Measurements from ENCODE around the gene TSN. TPM values are rescaled to one million over a fixed set of nuclear protein-coding genes. Genes with fewer than 3 reads are reported as not detected.

TSN gene
- total and polyA plus RNA-seq, 2 donors (not counting 1 experiment from before 2014, with no cell fraction given): 40.0 to 50.4 TPM

DNA sequence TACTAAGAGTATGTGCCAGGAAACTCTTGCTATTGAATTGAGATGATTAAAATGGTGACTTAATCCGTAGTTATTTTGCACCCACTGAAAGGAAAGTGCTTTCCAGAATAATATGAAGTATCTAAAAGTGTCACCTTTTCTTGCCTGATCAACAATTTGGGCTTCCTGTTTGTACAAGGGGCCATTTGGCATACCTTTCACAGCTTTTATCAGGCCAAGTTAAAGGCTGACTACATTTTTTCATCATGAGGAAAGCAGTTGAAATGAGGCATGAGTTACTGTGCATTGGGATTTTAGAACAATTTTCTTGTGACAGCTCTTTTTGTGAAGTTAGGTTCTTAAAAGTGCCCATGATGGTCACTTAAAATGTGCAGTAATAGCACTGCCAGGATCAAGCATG, 11.2 kb downstream of the TSN start:
- TF ChIP-seq, protein P1, sequence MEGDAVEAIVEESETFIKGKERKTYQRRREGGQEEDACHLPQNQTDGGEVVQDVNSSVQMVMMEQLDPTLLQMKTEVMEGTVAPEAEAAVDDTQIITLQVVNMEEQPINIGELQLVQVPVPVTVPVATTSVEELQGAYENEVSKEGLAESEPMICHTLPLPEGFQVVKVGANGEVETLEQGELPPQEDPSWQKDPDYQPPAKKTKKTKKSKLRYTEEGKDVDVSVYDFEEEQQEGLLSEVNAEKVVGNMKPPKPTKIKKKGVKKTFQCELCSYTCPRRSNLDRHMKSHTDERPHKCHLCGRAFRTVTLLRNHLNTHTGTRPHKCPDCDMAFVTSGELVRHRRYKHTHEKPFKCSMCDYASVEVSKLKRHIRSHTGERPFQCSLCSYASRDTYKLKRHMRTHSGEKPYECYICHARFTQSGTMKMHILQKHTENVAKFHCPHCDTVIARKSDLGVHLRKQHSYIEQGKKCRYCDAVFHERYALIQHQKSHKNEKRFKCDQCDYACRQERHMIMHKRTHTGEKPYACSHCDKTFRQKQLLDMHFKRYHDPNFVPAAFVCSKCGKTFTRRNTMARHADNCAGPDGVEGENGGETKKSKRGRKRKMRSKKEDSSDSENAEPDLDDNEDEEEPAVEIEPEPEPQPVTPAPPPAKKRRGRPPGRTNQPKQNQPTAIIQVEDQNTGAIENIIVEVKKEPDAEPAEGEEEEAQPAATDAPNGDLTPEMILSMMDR (conservative IDR thresholded peaks at IDR 0.05 in 1 of 2, IDR thresholded peaks at IDR 0.05 in 1 of 2; ENCODE audit: low read depth in 1 of 2, low read length in 2 of 2): no peak
- no peak for TF ChIP-seq EZH2 (IDR thresholded peaks at IDR 0.05; ENCODE audit: low read length, missing control alignments)
- Histone ChIP-seq H3K4me1 (ENCODE audit: control insufficient read depth, extremely low read depth, insufficient read depth, low read length) (no peaks in the 10 kb centered on the region), H3K36me3 (ENCODE audit: control insufficient read depth, insufficient read depth, low read length) (peaks cover 4% of the 10 kb centered on the region), H3K9me3 (ENCODE audit: control insufficient read depth, insufficient read depth, low read depth, low read length) (no peaks in the 10 kb centered on the region), H3K27ac (ENCODE audit: insufficient read depth, low read length) (no peak overlapping the region), H3K27me3 (ENCODE audit: control insufficient read depth, insufficient read depth, low read length) (no peaks in the 10 kb centered on the region), H3K4me2 (ENCODE audit: extremely low read depth, insufficient read depth, low read length) (no peak overlapping the region), H3K4me3 (replicated peaks in 1 of 4; ENCODE audit: control extremely low read depth in 1 of 4, insufficient read depth in 1 of 4, low read depth in 3 of 4, low read length in 4 of 4) (no peak overlapping the region), H3K9ac (ENCODE audit: insufficient read depth, low read length) (no peak overlapping the region), H2AFZ (ENCODE audit: low read length) (no peak overlapping the region), H3K79me2 (ENCODE audit: control insufficient read depth, insufficient read depth, low read length) (no peaks in the 10 kb centered on the region), H4K20me1 (ENCODE audit: control insufficient read depth, extremely low read depth, insufficient read depth, low read length) (no peaks in the 10 kb centered on the region)
- DNase-seq (ENCODE audit: low read depth in 2 of 2): no peak

DNA sequence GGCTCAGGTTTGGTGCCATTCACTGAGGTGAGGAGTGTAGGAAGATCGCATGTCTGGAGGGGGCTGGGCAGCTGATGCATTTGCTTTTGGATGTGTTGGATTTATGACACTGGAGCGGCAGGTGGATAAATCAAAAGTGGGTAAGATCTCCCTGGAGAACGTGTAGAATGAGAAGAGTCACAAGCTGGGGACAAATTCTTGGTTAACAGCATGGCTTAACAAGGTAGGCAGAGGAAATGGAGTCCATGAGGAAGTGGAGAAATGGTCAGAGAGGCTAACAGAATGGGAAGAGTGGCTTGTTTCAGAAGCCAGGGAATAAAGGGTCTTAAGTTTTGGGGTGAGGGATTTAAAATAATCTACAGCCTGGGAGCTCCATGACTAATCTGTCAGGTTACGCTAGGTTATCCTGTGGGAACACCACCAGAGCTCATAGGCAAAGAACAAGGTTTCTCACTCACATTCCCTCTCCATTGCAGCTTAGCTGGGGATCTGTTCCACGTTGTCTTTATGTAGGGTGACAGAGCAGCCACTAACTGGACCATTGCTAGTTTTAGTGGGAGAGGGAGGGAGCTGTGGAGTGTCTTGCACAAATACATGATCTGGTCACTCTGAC, 12.8 kb downstream of the TSN start:
- TF ChIP-seq EZH2 (IDR thresholded peaks at IDR 0.05; ENCODE audit: low read length, missing control alignments): no peak
- TF ChIP-seq, protein P1 (conservative IDR thresholded peaks at IDR 0.05 in 1 of 2, IDR thresholded peaks at IDR 0.05 in 1 of 2; ENCODE audit: low read depth in 1 of 2, low read length in 2 of 2): no peak
- no peaks in the 10 kb centered on the region for H3K27me3 ChIP-seq (ENCODE audit: control insufficient read depth, insufficient read depth, low read length)
- peaks cover 4% of the 10 kb centered on the region for H3K36me3 ChIP-seq (ENCODE audit: control insufficient read depth, insufficient read depth, low read length)
- H3K4me3 ChIP-seq (replicated peaks in 1 of 4; ENCODE audit: control extremely low read depth in 1 of 4, insufficient read depth in 1 of 4, low read depth in 3 of 4, low read length in 4 of 4): no peak overlapping the region
- H2AFZ ChIP-seq (ENCODE audit: low read length): no peak overlapping the region
- no peak for DNase-seq (ENCODE audit: low read depth in 2 of 2)
- no peak overlapping the region for H3K4me2 ChIP-seq (ENCODE audit: extremely low read depth, insufficient read depth, low read length)
- no peak overlapping the region for H3K9ac ChIP-seq (ENCODE audit: insufficient read depth, low read length)
- H3K27ac ChIP-seq (ENCODE audit: insufficient read depth, low read length): no peak overlapping the region
- no peaks in the 10 kb centered on the region for H3K9me3 ChIP-seq (ENCODE audit: control insufficient read depth, insufficient read depth, low read depth, low read length)
- H4K20me1 ChIP-seq (ENCODE audit: control insufficient read depth, extremely low read depth, insufficient read depth, low read length): no peaks in the 10 kb centered on the region
- H3K4me1 ChIP-seq (ENCODE audit: control insufficient read depth, extremely low read depth, insufficient read depth, low read length): no peaks in the 10 kb centered on the region
- no peaks in the 10 kb centered on the region for H3K79me2 ChIP-seq (ENCODE audit: control insufficient read depth, insufficient read depth, low read length)

DNA sequence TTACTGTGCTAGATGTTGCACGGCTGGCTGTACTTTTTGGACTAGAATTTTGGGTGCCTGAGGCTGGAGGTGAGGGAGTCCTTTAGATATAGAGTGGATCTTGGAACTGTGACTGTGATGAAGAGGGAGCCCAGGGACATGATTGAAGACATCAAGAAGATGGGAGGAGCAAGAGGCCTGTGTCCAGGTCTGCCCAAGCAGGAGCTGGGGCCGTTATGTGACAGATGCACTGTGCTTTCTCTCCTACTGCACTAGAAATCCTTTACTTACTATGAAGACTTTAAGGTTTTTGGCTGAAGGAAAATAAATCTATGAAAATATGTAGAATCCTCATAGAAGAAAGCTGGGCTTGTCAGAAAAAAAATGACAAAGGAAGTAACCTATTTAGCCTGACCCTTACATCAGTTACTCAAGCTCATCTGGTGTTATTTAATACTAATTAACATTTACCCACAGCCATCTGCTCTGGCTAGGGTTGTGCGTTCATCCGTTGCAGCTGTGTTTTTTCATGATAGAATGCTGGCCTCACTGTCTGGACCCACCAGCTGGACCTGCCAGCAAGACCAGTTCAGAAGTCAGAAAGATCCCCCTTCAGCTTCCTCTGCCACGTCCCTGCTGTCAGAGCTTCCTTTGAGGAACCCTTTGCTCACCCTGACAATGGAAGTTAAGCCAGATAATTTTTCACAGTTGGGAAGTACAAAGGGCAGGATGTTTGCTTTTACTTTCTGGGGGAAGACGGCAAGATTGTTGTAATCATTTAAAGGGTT, 16.7 kb downstream of the TSN start:
- no peak overlapping the region for H3K4me2 ChIP-seq (ENCODE audit: extremely low read depth, insufficient read depth, low read length)
- peak; percentile 22 to 62 for DNase-seq (ENCODE audit: low read depth in 2 of 2)
- H4K20me1 ChIP-seq (ENCODE audit: control insufficient read depth, extremely low read depth, insufficient read depth, low read length): no peaks in the 10 kb centered on the region
- H3K9me3 ChIP-seq (ENCODE audit: control insufficient read depth, insufficient read depth, low read depth, low read length): no peaks in the 10 kb centered on the region
- no peaks in the 10 kb centered on the region for H3K27me3 ChIP-seq (ENCODE audit: control insufficient read depth, insufficient read depth, low read length)
- no peak overlapping the region for H3K27ac ChIP-seq (ENCODE audit: insufficient read depth, low read length)
- no peaks in the 10 kb centered on the region for H3K36me3 ChIP-seq (ENCODE audit: control insufficient read depth, insufficient read depth, low read length)
- TF ChIP-seq, protein P1 (conservative IDR thresholded peaks at IDR 0.05 in 1 of 2, IDR thresholded peaks at IDR 0.05 in 1 of 2; ENCODE audit: low read depth in 1 of 2, low read length in 2 of 2): no peak
- TF ChIP-seq EZH2 (IDR thresholded peaks at IDR 0.05; ENCODE audit: low read length, missing control alignments): no peak
- no peak overlapping the region for H3K4me3 ChIP-seq (replicated peaks in 1 of 4; ENCODE audit: control extremely low read depth in 1 of 4, insufficient read depth in 1 of 4, low read depth in 3 of 4, low read length in 4 of 4)
- H3K4me1 ChIP-seq (ENCODE audit: control insufficient read depth, extremely low read depth, insufficient read depth, low read length): no peaks in the 10 kb centered on the region
- H2AFZ ChIP-seq (ENCODE audit: low read length): peak overlapping the region; percentile 35
- no peak overlapping the region for H3K9ac ChIP-seq (ENCODE audit: insufficient read depth, low read length)
- H3K79me2 ChIP-seq (ENCODE audit: control insufficient read depth, insufficient read depth, low read length): no peaks in the 10 kb centered on the region
